ENCODE data around the gene ATP4B.

Gene ATP4B

GRCh38 chr13:113657851-113658741, at the start of gene ATP4B:
Gene ATP4B, minus strand, starts transcription at chr13:113658198. Its CDS starts 54 bp downstream, at chr13:113658144.
- no peak for DNase-seq

GRCh38 chr13:113672002-113672651, 14.1 kb upstream of the ATP4B start:
- DNase-seq: no peak

GRCh38 chr13:113671066-113672001, 13.3 kb upstream of the ATP4B start:
- no peak for DNase-seq

- no peak for DNase-seq
These were observed 12.5 kb upstream of the ATP4B start for GRCh38 chr13:113670541-113670940.

GRCh38 chr13:113669755-113670341, 11.8 kb upstream of the ATP4B start:
- DNase-seq: no peak

GRCh38 chr13:113669231-113669754, 11.3 kb upstream of the ATP4B start:
- DNase-seq: no peak

GRCh38 chr13:113668491-113668971, 10.5 kb upstream of the ATP4B start:
- no peak for DNase-seq

GRCh38 chr13:113667771-113668490, 9.9 kb upstream of the ATP4B start:
- DNase-seq: no peak

GRCh38 chr13:113666951-113667701, 9.1 kb upstream of the ATP4B start, which contains the start of gene GRK1:
Gene GRK1, plus strand, starts transcription at chr13:113667219. Its CDS starts 168 bp downstream, at chr13:113667387.
- DNase-seq: no peak

- DNase-seq: no peak
These were observed 8.3 kb upstream of the ATP4B start for GRCh38 chr13:113666329-113666670.

- no peak for DNase-seq
These were observed 7.8 kb upstream of the ATP4B start for GRCh38 chr13:113665597-113666328.

- no peak for DNase-seq
These were observed 7.0 kb upstream of the ATP4B start for GRCh38 chr13:113664751-113665596.

- DNase-seq: no peak
These were observed 5.9 kb upstream of the ATP4B start for GRCh38 chr13:113663934-113664333.

GRCh38 chr13:113661509-113661908, 3.5 kb upstream of the ATP4B start:
- no peak for DNase-seq

GRCh38 chr13:113660066-113660465, 2.1 kb upstream of the ATP4B start:
- no peak for DNase-seq

GRCh38 chr13:113659337-113659736, 1.3 kb upstream of the ATP4B start:
- no peak for DNase-seq

GRCh38 chr13:113658836-113659235, 838 bp upstream of the ATP4B start:
- DNase-seq: no peak

GRCh38 chr13:113656831-113657671, 947 bp downstream of the ATP4B start:
- no peak for DNase-seq
